Lower leg skin (tissue), 4 donors: Measurements from ENCODE around the gene LCE4A. TPM values are rescaled to one million over a fixed set of nuclear protein-coding genes. Genes with fewer than 3 reads are reported as not detected.
"Not testable (repeated sequence)": the region's sequence is repeated elsewhere in the genome, so short reads cannot be mapped to it uniquely, and the experiment has no call there.

ENCODE experiments used
- DNase-seq, 2 donors: peaks; one replicate each; pipeline ENCODE4 v3.0.0-alpha.2; 2019; ENCODE audit warnings: low spot score in 2 of 2
- H3K4me3 ChIP-seq: fragments of 200-600 bp; sonication (generic); 2 replicates; pipeline ENCODE4 v1.5.1; 2017; ENCODE audit warnings: mild to moderate bottlenecking, low read depth; ENCODE audit not compliant: poor library complexity, severe bottlenecking
- CTCF ChIP-seq, 3 donors: fragments of 450-650 bp; IDR thresholded peaks; one replicate each; pipeline ENCODE4 v1.5.1; 2016; ENCODE audit warnings: antibody characterized with exemption in 3 of 3, mild to moderate bottlenecking in 3 of 3, moderate library complexity in 2 of 3
- POLR2A ChIP-seq, 2 donors: fragments of 450-650 bp; IDR thresholded peaks; one replicate each; pipeline ENCODE4 v1.6.1; 2016 to 2017; ENCODE audit warnings: antibody characterized with exemption in 2 of 2, mild to moderate bottlenecking in 1 of 2, moderate library complexity in 1 of 2
- WGBS, 2 donors: methylation state at CpG; one replicate each; pipeline ENCODE4 v1.1.5; 2018; 5-methylcytosine and 5-hydroxymethylcytosine counted together
- intact Hi-C: fragments of 100-400 bp; cut with DNase I; formaldehyde crosslinking; loops from one replicate; pipeline ENCODE4 v1.15.0; 2023; ENCODE audit warnings: low total_unique reads
- total RNA-seq, 4 donors: library from RNA; depleted of rRNA; stranded (reverse); fragments of >200 nt; gene quantifications; one replicate each; pipeline ENCODE4 v1.1.0, GENCODE V29; 2016

LCE4A gene
- total RNA-seq: 1 to 10 TPM in 3 of 4 donors, not detected in 1; 5.6 to 7.9 (median 6.7) TPM

- no peak for DNase-seq
- H3K4me3 ChIP-seq: no peak within 1 kb of the TSS
- 85 to 86% methylated on average over 2 of the region's 2 CpGs for WGBS, 2 donors
- intact Hi-C loops: no loop called here
- TF ChIP-seq POLR2A (IDR thresholded peaks at IDR 0.05) (no peak), CTCF (IDR thresholded peaks at IDR 0.05) (no peak)
Measured at GRCh38 chr1:152707860-152708259, at the start of gene LCE4A. TSS of gene LCE4A (plus strand) at chr1:152708160. CDS start at chr1:152709076, 916 bp downstream.

GRCh38 chr1:152658649-152659048 is 49.3 kb upstream of the LCE4A start:
- DNase-seq: no peak
- TF ChIP-seq POLR2A (IDR thresholded peaks at IDR 0.05): no peak
- TF ChIP-seq CTCF (IDR thresholded peaks at IDR 0.05): no peak
- intact Hi-C loops: loop anchor here (10.0 kb wide), 1 partner anchor 286 kb away; the partner anchor contains the start of gene SPRR5
- WGBS, 2 donors: 82 to 90% methylated on average over 3 of the region's 3 CpGs
- H3K4me3 ChIP-seq: no peak overlapping the region

GRCh38 chr1:152663098-152663497 is 44.9 kb upstream of the LCE4A start, which contains the start of gene LCE2D:
TSS of gene LCE2D (plus strand) at chr1:152663380. CDS start at chr1:152664106, 726 bp downstream.
- no peak for DNase-seq
- intact Hi-C loops: no loop called here
- WGBS, 2 donors: 63 to 71% methylated on average over 3 of the region's 3 CpGs
- TF ChIP-seq POLR2A (IDR thresholded peaks at IDR 0.05) (no peak), CTCF (IDR thresholded peaks at IDR 0.05) (no peak)
- H3K4me3 ChIP-seq: no peak within 1 kb of the TSS

GRCh38 chr1:152666171-152666570 is 41.8 kb upstream of the LCE4A start:
- intact Hi-C loops, DNase-seq, H3K4me3 ChIP-seq: not testable (repeated sequence)
- WGBS, 2 donors: 88 to 94% methylated on average over 1 of the region's 1 CpG

- intact Hi-C loops: no loop called here
- no peak for TF ChIP-seq CTCF (IDR thresholded peaks at IDR 0.05)
- no peak for TF ChIP-seq POLR2A (IDR thresholded peaks at IDR 0.05)
- 84 to 90% methylated on average over 5 of the region's 5 CpGs for WGBS, 2 donors
- no peak for DNase-seq
- no peak overlapping the region for H3K4me3 ChIP-seq
Measured at GRCh38 chr1:152667648-152668047, 40.3 kb upstream of the LCE4A start.

GRCh38 chr1:152673016-152673415 is 34.9 kb upstream of the LCE4A start:
- TF ChIP-seq CTCF (IDR thresholded peaks at IDR 0.05) (no peak), POLR2A (IDR thresholded peaks at IDR 0.05) (no peak)
- H3K4me3 ChIP-seq: no peak overlapping the region
- WGBS, 2 donors: 60 to 66% methylated on average over 2 of the region's 2 CpGs
- intact Hi-C loops: no loop called here
- no peak for DNase-seq

- DNase-seq, H3K4me3 ChIP-seq, intact Hi-C loops: not testable (repeated sequence)
- WGBS, 2 donors: 70 to 71% methylated on average over 3 of the region's 3 CpGs
Measured at GRCh38 chr1:152674983-152675382, 33.0 kb upstream of the LCE4A start, which contains the start of gene LCE2C. TSS of gene LCE2C (plus strand) at chr1:152675279. CDS start at chr1:152676016, 737 bp downstream.
